Vagina (tissue), 2 donors: ENCODE results near the gene JAK2.

Source experiments
- CTCF ChIP-seq, 3 experiments: fragments of 450-650 bp in 2 of 3; fragments of 200-600 bp in 1 of 3; sonication (generic) in 1 of 3; IDR thresholded peaks; one replicate each; pipeline ENCODE4 v1.5.1; 2017 to 2019; ENCODE audit warnings: antibody characterized with exemption in 3 of 3, mild to moderate bottlenecking in 2 of 3, moderate library complexity in 2 of 3
- POLR2A ChIP-seq, 2 donors: fragments of 450-650 bp; IDR thresholded peaks; one replicate each; pipeline ENCODE4 v1.6.1; 2017; ENCODE audit warnings: antibody characterized with exemption in 2 of 2, mild to moderate bottlenecking in 2 of 2, moderate library complexity in 2 of 2

- TF ChIP-seq POLR2A (IDR thresholded peaks at IDR 0.05) (no peak), CTCF (IDR thresholded peaks at IDR 0.05) (no peak)
These were observed 1.7 kb downstream of the JAK2 start for GRCh38 chr9:4986783-4987182.
